IPS-15b (cell line): ENCODE measurements around the gene SLC24A4.

Experiments used
- H3K27me3 ChIP-seq: one replicate; pipeline ENCODE4 v1.6.1; 2013; ENCODE audit warnings: low read length; ENCODE audit not compliant: control insufficient read depth, insufficient read depth
- H3K36me3 ChIP-seq: one replicate; pipeline ENCODE4 v1.6.1; 2013; ENCODE audit warnings: low read length; ENCODE audit not compliant: control insufficient read depth, insufficient read depth
- H3K4me1 ChIP-seq: one replicate; pipeline ENCODE4 v1.6.1; 2013; ENCODE audit warnings: mild to moderate bottlenecking, low read length; ENCODE audit not compliant: control insufficient read depth, insufficient read depth
- H3K4me3 ChIP-seq: one replicate; pipeline ENCODE4 v1.5.1; 2013; ENCODE audit warnings: low read depth, low read length
- H3K9ac ChIP-seq: one replicate; pipeline ENCODE4 v1.6.1; 2013; ENCODE audit warnings: low read depth, mild to moderate bottlenecking, low read length
- H3K9me3 ChIP-seq: one replicate; pipeline ENCODE4 v1.6.1; 2013; ENCODE audit warnings: mild to moderate bottlenecking, low read length; ENCODE audit not compliant: control insufficient read depth, insufficient read depth

SLC24A4 gene

GRCh38 chr14:92411941-92412340 is 89.0 kb downstream of the SLC24A4 start:
- H3K4me3 ChIP-seq = no peak overlapping the region
- no peaks in the 10 kb centered on the region for H3K27me3 ChIP-seq
- no peaks in the 10 kb centered on the region for H3K36me3 ChIP-seq
- no peak overlapping the region for H3K9ac ChIP-seq
- no peaks in the 10 kb centered on the region for H3K9me3 ChIP-seq
- H3K4me1 ChIP-seq = no peaks in the 10 kb centered on the region

DNA sequence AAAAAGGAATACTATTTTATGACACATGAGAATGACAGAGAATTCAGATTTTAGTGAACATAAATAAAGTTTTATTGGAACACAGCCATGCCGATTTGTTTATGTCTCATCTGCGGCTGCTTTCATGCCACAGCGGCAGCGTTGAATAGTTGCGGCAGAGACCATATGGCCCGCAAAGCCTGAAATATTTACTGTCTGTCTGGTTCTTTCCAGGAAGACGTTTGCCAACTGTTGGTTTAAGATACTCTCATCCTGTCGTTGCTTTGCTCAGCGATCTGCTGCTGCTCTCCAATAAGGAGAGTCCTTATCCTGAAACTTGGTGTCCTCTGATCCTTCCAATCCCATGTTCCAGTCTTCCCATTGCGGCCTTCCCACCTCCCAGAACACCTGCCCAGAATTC is 89.9 kb downstream of the SLC24A4 start:
- H3K27me3 ChIP-seq = no peaks in the 10 kb centered on the region
- no peaks in the 10 kb centered on the region for H3K4me1 ChIP-seq
- no peaks in the 10 kb centered on the region for H3K36me3 ChIP-seq
- H3K9me3 ChIP-seq = no peaks in the 10 kb centered on the region
- no peak overlapping the region for H3K9ac ChIP-seq
- H3K4me3 ChIP-seq = no peak overlapping the region

DNA sequence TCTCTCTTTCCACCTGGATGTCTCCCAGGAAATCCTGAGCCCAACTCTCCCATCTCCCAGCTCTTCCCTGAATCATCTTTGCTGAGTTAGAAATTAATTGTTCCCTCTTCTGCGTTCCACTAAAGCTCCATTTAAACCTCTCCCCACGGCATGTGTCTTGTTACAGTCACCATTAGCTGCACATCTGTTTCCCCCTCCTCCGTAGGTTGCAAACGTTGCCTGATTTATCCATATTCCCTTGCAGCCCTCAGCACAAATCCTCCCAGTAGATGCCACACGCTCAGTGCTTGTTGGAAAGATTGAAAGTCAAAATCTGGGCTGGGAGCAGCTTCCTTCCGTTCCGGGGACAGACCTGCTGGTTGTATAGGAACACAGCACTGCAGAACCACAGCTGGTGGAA is 90.4 kb downstream of the SLC24A4 start:
- no peaks in the 10 kb centered on the region for H3K9me3 ChIP-seq
- no peak overlapping the region for H3K4me3 ChIP-seq

GRCh38 chr14:92414690-92415445 is 91.9 kb downstream of the SLC24A4 start:
- no peak overlapping the region for H3K9ac ChIP-seq

More for the DNA sequence above, 90.4 kb downstream of the SLC24A4 start:
- H3K27me3 ChIP-seq = no peaks in the 10 kb centered on the region
- H3K9ac ChIP-seq = no peak overlapping the region
- H3K36me3 ChIP-seq = no peaks in the 10 kb centered on the region
- H3K4me1 ChIP-seq = no peaks in the 10 kb centered on the region

GRCh38 chr14:92415969-92416368 is 93.0 kb downstream of the SLC24A4 start:
- H3K4me1 ChIP-seq = no peaks in the 10 kb centered on the region
- no peaks in the 10 kb centered on the region for H3K27me3 ChIP-seq
- H3K9me3 ChIP-seq = no peaks in the 10 kb centered on the region
- no peaks in the 10 kb centered on the region for H3K36me3 ChIP-seq
- H3K4me3 ChIP-seq = no peak overlapping the region
- no peak overlapping the region for H3K9ac ChIP-seq

More at GRCh38 chr14:92414690-92415445, 91.9 kb downstream of the SLC24A4 start:
- H3K9me3 ChIP-seq = no peaks in the 10 kb centered on the region
- H3K36me3 ChIP-seq = no peaks in the 10 kb centered on the region
- H3K4me1 ChIP-seq = no peaks in the 10 kb centered on the region
- H3K4me3 ChIP-seq = no peak overlapping the region
- no peaks in the 10 kb centered on the region for H3K27me3 ChIP-seq

DNA sequence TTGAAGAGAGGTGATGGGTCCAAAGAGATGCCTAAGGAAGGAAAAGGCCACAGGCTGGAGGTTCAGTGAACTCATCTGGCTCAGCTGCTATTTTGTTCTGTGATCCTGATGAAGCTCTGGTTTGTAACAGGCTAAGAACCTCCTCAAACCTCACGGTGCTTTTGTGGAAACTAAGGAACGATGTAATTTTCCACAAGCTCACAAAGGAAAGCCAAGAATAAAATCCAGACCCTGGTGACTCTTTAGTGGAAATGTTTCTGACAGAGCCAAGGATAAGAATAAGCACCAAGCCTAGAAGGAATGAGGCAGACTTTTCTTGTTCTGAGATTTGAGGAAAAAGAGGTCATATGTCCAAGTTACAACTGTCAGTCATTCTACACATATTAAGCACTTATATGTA is 93.6 kb downstream of the SLC24A4 start:
- Histone ChIP-seq H3K9me3 (no peaks in the 10 kb centered on the region), H3K4me1 (no peaks in the 10 kb centered on the region)

DNA sequence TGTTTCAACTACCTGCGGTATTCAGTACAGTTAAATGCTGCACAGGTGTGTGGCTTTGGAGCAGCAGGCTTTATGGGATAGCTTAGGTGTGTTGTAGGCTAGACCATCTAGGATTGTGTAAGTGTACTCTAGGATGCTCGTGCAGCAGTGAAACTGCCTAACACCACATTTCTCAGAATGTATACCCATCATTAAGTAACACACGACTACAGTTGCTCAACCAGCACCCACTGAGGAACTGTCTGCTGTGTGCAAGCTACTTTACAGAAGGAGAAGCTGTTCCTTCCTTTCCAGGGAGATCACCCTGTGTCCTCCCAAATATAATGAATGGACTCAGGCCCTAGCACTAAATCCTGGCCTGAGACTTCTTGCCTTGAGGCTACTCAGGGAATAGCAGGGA is 94.8 kb downstream of the SLC24A4 start:
- no peak overlapping the region for H3K9ac ChIP-seq
- H3K9me3 ChIP-seq = no peaks in the 10 kb centered on the region
- no peaks in the 10 kb centered on the region for H3K36me3 ChIP-seq
- H3K4me1 ChIP-seq = no peaks in the 10 kb centered on the region
- no peaks in the 10 kb centered on the region for H3K27me3 ChIP-seq
- H3K4me3 ChIP-seq = no peak overlapping the region

More for the DNA sequence above, 93.6 kb downstream of the SLC24A4 start:
- H3K9ac ChIP-seq = no peak overlapping the region
- H3K36me3 ChIP-seq = no peaks in the 10 kb centered on the region
- H3K27me3 ChIP-seq = no peaks in the 10 kb centered on the region
- no peak overlapping the region for H3K4me3 ChIP-seq

DNA sequence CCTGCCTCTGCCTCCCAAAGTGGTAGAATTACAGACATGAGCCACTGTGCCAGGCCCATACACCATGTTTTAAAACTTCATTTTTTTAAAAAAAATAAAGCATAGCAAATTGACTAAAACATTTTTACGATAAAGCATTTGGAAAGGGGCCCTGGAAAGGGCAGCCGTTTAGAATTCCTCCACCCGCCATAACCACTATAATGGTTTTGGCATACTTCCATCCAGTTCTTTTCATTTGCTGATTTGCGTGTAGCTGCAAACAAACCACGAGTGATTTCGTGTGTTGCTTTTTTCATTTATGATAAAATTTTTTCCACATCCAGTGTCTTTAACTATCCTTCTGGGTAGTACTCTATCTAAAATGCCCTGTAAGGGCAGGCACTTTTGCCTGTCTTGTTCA is 98.8 kb downstream of the SLC24A4 start:
- no peaks in the 10 kb centered on the region for H3K27me3 ChIP-seq
- H3K4me1 ChIP-seq = no peaks in the 10 kb centered on the region
- no peak overlapping the region for H3K4me3 ChIP-seq
- H3K36me3 ChIP-seq = no peaks in the 10 kb centered on the region
- no peak overlapping the region for H3K9ac ChIP-seq
- H3K9me3 ChIP-seq = no peaks in the 10 kb centered on the region

GRCh38 chr14:92425101-92425500 is 102.1 kb downstream of the SLC24A4 start:
- Histone ChIP-seq H3K9ac (no peak overlapping the region), H3K4me3 (no peak overlapping the region), H3K9me3 (no peaks in the 10 kb centered on the region), H3K4me1 (no peaks in the 10 kb centered on the region), H3K36me3 (no peaks in the 10 kb centered on the region), H3K27me3 (no peaks in the 10 kb centered on the region)

DNA sequence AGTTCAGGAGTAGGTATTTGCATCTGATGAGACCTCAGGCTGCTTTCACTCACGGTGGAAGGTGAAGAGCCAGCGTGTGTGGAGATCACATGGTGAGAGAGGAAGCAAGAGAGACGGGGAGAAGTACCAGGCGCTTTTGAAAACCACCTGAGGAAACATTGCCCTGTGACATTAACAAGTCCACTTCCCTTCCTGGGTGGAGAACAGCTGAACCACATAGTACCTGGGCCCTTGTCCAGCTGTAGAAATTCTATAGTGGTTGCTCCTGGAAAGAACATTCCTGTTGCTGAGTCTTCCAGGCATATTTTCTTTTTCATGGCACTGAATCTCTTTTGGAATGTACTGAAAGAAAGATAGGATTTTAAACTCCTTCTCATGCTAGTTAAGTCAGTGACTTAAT is 103.3 kb downstream of the SLC24A4 start:
- Histone ChIP-seq H3K4me1 (no peaks in the 10 kb centered on the region), H3K4me3 (no peak overlapping the region), H3K9ac (no peak overlapping the region), H3K36me3 (no peaks in the 10 kb centered on the region), H3K9me3 (no peaks in the 10 kb centered on the region), H3K27me3 (no peaks in the 10 kb centered on the region)

DNA sequence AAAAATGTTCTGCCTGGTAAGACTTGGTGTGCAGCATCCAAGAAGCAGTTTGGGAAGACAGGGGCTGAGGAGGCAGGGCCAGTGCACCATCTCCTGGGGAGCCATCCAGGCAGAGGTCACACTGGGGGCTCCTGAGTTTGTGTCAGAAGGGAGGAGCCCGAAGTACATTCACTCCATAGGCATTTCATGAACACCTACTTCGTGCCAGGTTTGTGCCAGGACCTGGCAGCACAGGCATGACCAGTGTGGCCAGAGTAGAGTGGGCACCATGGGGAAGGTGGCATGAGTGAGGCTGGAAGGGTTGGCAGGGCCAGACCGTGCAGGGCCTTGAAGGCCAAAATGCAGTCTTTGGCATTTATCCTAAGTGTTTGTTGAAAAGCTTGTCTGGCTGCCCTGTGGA is 104.1 kb downstream of the SLC24A4 start:
- Histone ChIP-seq H3K27me3 (no peaks in the 10 kb centered on the region), H3K36me3 (no peaks in the 10 kb centered on the region), H3K9ac (no peak overlapping the region), H3K4me3 (no peak overlapping the region), H3K4me1 (no peaks in the 10 kb centered on the region), H3K9me3 (no peaks in the 10 kb centered on the region)

- H3K4me3 ChIP-seq = no peak overlapping the region
- H3K9me3 ChIP-seq = no peaks in the 10 kb centered on the region
- no peaks in the 10 kb centered on the region for H3K4me1 ChIP-seq
- no peak overlapping the region for H3K9ac ChIP-seq
- no peaks in the 10 kb centered on the region for H3K27me3 ChIP-seq
- H3K36me3 ChIP-seq = no peaks in the 10 kb centered on the region
These were observed 107.7 kb downstream of the SLC24A4 start for GRCh38 chr14:92430686-92431085.
